HepG2 (cell line): ENCODE results near the gene P4HA1.

Experiments used
- FLYWCH1 ChIP-seq: sonication (generic); formaldehyde crosslinking; IDR thresholded peaks from 2 replicates; pipeline ENCODE4 v1.8.1; 2023; ENCODE audit warnings: mild to moderate bottlenecking, missing genetic modification reagents
- GLI4 ChIP-seq: sonication (generic); formaldehyde crosslinking; IDR thresholded peaks from 2 replicates; pipeline ENCODE4 v1.5.1; 2020; ENCODE audit warnings: missing genetic modification reagents, mild to moderate bottlenecking, moderate library complexity, borderline replicate concordance
- HIVEP1 ChIP-seq: sonication (generic); formaldehyde crosslinking; IDR thresholded peaks from 2 replicates; pipeline ENCODE4 v1.4.0; 2020; ENCODE audit warnings: mild to moderate bottlenecking, missing genetic modification reagents
- NR1H2 ChIP-seq: sonication (generic); formaldehyde crosslinking; IDR thresholded peaks from 2 replicates; pipeline ENCODE4 v1.8.1; 2022; ENCODE audit warnings: low read depth, missing genetic modification reagents, borderline replicate concordance
- POLR2AphosphoS2 ChIP-seq: IDR thresholded peaks from 2 replicates; pipeline ENCODE4 v1.6.1; 2011; ENCODE audit warnings: low read depth, low read length, improper control_type of control experiment
- ZBTB1 ChIP-seq: sonication (generic); formaldehyde crosslinking; IDR thresholded peaks from 2 replicates; pipeline ENCODE4 v1.4.0; 2020; ENCODE audit warnings: missing genetic modification reagents, borderline replicate concordance
- ZNF589 ChIP-seq: sonication (generic); formaldehyde crosslinking; conservative IDR thresholded peaks from 2 replicates; pipeline ENCODE4 v1.8.0; 2022; ENCODE audit warnings: mild to moderate bottlenecking, moderate library complexity, missing genetic modification reagents
- TF ChIP-seq, protein P1 (sequence below): IDR thresholded peaks from 2 replicates; pipeline ENCODE4 v1.6.1; 2016; ENCODE audit warnings: missing genetic modification reagents, missing compliant biosample characterization
- TF ChIP-seq, protein P2 (sequence below): sonication (generic); formaldehyde crosslinking; IDR thresholded peaks from 2 replicates; pipeline ENCODE4 v1.5.1; 2020; ENCODE audit warnings: mild to moderate bottlenecking, missing genetic modification reagents
- TF ChIP-seq, protein P3 (sequence below): sonication (generic); formaldehyde crosslinking; IDR thresholded peaks from 2 replicates; pipeline ENCODE4 v1.5.0; 2020; ENCODE audit warnings: mild to moderate bottlenecking, missing genetic modification reagents, moderate library complexity

DNA sequence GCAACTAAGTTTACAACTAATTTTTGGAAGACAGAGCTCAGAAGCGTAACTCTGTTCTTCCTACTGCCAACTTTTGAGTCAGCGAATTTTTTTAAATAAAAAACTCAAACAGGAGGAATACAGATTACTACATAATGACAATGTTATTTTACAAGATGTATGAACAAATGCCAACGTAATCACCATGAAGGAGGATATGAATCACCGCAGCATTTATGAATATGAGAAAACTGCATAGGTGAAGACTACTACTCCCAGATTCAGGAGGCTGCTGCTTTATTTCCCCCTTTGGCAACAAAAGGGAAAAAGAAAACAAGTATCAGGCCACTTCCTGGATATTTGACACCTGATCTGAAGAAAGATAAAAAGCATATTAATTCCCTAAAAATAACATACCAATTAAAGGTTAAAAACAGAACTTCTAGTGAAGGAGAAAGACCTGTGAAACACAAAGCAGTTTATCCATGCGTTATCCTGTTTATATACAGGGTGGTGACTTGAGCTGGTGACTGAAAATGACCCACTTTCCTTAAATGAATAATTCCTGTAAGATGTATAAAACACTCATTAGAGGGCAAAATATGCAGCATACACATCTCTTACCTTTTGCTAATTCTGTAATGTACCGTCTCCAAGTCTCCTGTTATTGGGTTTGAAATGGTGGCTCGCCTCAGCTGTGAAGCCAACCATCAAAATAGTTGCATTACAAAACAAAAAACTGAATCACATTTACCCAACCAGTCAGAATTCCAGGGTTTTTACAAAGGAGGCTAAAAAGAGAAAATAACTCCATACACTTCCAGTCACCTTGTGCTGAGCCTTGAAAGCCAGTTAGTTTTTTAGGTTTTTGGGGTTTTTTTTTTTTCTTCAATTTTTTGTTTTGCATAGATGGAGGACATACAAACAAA is 52.0 kb downstream of the P4HA1 start:
- TF ChIP-seq HIVEP1 (CRISPR knock-in tag) (no peak), ZNF589 (no peak), NR1H2 (no peak), POLR2AphosphoS2 (no peak), ZBTB1 (CRISPR knock-in tag) (no peak), GLI4 (CRISPR knock-in tag) (no peak), FLYWCH1 (CRISPR knock-in tag) (no peak)
- TF ChIP-seq, protein P1, sequence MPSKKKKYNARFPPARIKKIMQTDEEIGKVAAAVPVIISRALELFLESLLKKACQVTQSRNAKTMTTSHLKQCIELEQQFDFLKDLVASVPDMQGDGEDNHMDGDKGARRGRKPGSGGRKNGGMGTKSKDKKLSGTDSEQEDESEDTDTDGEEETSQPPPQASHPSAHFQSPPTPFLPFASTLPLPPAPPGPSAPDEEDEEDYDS (CRISPR knock-in tag), result no peak
- TF ChIP-seq, protein P2, sequence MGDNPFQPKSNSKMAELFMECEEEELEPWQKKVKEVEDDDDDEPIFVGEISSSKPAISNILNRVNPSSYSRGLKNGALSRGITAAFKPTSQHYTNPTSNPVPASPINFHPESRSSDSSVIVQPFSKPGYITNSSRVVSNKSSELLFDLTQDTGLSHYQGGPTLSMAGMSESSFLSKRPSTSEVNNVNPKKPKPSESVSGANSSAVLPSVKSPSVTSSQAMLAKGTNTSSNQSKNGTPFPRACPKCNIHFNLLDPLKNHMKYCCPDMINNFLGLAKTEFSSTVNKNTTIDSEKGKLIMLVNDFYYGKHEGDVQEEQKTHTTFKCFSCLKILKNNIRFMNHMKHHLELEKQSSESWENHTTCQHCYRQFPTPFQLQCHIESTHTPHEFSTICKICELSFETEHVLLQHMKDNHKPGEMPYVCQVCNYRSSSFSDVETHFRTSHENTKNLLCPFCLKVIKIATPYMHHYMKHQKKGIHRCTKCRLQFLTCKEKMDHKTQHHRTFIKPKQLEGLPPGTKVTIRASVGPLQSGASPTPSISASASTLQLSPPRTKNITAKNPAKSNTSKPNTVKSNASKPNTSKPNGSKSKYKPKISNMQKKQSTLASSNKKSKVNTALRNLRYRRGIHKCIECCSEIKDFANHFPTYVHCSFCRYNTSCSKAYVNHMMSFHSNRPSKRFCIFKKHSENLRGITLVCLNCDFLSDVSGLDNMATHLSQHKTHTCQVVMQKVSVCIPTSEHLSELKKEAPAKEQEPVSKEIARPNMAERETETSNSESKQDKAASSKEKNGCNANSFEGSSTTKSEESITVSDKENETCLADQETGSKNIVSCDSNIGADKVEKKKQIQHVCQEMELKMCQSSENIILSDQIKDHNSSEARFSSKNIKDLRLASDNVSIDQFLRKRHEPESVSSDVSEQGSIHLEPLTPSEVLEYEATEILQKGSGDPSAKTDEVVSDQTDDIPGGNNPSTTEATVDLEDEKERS (CRISPR knock-in tag), result no peak
- TF ChIP-seq, protein P3, sequence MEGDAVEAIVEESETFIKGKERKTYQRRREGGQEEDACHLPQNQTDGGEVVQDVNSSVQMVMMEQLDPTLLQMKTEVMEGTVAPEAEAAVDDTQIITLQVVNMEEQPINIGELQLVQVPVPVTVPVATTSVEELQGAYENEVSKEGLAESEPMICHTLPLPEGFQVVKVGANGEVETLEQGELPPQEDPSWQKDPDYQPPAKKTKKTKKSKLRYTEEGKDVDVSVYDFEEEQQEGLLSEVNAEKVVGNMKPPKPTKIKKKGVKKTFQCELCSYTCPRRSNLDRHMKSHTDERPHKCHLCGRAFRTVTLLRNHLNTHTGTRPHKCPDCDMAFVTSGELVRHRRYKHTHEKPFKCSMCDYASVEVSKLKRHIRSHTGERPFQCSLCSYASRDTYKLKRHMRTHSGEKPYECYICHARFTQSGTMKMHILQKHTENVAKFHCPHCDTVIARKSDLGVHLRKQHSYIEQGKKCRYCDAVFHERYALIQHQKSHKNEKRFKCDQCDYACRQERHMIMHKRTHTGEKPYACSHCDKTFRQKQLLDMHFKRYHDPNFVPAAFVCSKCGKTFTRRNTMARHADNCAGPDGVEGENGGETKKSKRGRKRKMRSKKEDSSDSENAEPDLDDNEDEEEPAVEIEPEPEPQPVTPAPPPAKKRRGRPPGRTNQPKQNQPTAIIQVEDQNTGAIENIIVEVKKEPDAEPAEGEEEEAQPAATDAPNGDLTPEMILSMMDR (CRISPR knock-in tag), result no peak
